Activated naive CD4-positive, alpha-beta T cell treated with anti-CD3 and anti-CD28 coated beads, Interleukin-2, amount 50 U/mL, for 72 hours (primary cell): ENCODE data around the gene METTL17. TPM values are rescaled to one million over a fixed set of nuclear protein-coding genes. Genes with fewer than 3 reads are reported as not detected.

ENCODE experiments used
- ATAC-seq, 2 donors: fragments of 150-1000 bp; cut with Tn5 transposase; 2 replicates each; pipeline ENCODE4 v1.10.0; 2021; ENCODE audit warnings: mild to moderate bottlenecking in 2 of 2, moderate library complexity in 2 of 2
- DNase-seq, 2 donors: peaks; one replicate each; pipeline ENCODE4 v3.0.0; 2021 to 2022; ENCODE audit warnings: low spot score in 2 of 2
- H3K27ac Mint-ChIP-seq, 2 donors: one replicate each; pipeline ENCODE4 v1.8.0; 2022; ENCODE audit warnings: mild to moderate bottlenecking in 2 of 2, mixed read lengths in 2 of 2
- H3K36me3 Mint-ChIP-seq, 2 donors: one replicate each; pipeline ENCODE4 v1.8.0; 2022; ENCODE audit warnings: mixed read lengths in 2 of 2
- H3K9me3 Mint-ChIP-seq, 2 donors: one replicate each; pipeline ENCODE4 v1.8.0; 2022; ENCODE audit warnings: mixed read lengths in 2 of 2
- total RNA-seq, 2 donors: library from RNA; stranded (reverse); gene quantifications; one replicate each; pipeline ENCODE4 v1.2.3, GENCODE V29; 2022

Gene METTL17
- total RNA-seq, 2 donors from 2014 or later, result 105 to 142 TPM

DNA sequence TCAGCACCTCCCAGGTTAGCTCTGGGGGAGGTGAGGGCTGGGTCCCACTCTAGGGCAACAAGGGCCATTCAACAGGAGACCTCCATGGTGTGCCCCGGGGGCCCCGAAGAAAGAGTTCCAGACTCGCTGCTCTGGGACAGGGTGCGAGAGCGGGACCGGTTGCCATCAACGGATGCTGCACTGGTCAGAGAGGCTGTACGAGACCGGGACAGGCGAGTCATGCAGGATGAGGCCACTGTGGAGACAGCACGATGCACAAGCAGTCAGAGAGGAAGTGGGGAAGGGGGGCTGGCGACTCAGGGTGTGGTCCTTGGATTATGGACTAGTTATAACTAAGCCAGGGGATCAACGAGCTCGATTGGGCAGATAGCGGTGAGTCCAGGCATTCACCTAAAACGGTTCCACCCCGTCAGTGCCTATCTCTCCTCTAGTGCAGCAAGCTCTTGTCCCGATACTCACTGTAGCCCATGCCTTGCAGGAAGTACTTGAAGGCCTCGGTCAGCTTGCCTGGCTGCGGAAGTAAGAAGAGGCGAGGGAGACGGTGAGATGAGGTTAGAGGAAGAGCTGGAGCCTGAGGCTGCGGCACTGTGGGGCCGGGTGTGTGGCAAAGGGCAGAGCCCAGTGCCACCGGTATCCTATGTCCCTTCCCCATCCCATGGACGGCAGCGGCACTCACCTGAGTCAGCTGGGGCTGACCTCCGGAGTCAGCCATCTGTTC is 27.9 kb downstream of the METTL17 start:
- H3K9me3 Mint-ChIP-seq, result no peaks in the 10 kb centered on the region
- DNase-seq (no peak), ATAC-seq (no peak)
- H3K36me3 Mint-ChIP-seq, result no peaks in the 10 kb centered on the region
- H3K27ac Mint-ChIP-seq, result no peak overlapping the region

DNA sequence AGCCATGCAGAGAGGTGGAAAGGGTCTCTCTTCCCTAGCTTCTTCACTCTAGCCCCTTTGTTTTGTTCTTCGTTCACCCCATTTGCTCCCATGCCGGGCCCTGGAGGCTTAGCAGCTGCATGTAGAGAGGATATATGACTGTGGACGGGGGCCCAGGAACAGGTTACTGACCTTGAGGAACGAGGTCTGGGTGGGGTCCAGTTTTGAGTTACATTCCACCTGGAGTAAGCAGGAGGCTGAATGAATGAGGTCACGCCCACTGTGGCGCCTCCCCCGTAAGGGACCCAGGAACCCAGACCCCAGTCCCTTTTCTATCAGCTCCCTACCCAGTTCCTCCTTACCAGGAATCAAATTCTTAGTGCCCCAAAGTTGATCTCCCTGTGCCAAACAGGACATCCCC is 28.5 kb downstream of the METTL17 start:
- H3K36me3 Mint-ChIP-seq, result no peaks in the 10 kb centered on the region
- DNase-seq (no peak), ATAC-seq (no peak)
- no peak overlapping the region for H3K27ac Mint-ChIP-seq
- no peaks in the 10 kb centered on the region for H3K9me3 Mint-ChIP-seq

DNA sequence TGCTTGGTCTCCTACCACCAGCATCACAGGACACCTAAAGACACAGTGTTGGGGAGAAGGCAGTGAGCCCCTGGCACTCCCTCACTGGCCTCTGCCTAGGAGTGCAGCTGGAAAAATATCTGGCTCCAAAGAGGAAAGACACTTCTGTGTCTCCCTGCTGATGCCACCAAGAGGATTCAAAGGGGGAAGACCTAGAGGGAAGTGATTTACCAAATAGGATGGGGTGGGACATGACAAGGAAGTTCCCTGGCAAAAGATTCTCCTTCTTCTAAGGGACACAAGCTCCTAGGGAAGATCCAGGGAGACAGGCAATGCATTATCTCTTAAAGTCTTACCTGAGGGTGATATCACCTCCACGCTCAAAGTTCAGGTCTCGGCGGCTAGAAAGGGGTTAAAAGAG is 29.0 kb downstream of the METTL17 start:
- DNase-seq (no peak), ATAC-seq (no peak)
- Mint-ChIP-seq H3K36me3 (no peaks in the 10 kb centered on the region), H3K27ac (no peak overlapping the region), H3K9me3 (no peaks in the 10 kb centered on the region)

DNA sequence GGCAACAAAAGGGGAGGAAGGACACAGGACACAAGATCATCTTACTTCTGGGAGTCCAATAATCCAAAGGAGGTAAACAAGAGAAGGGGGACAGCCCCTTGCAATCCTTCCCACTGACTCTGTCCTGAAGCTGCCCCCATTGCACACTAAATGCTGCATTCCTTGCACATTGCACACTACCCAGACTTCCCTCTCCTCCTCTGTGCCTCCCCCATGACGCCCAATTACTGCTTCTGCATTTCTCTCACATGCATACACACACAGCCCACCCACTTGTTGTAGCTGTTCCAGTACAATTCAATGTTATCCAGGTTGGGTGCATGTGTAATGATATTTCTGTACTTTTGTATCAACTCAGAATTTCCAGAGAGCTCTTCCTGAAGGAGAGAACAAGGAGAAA is 29.6 kb downstream of the METTL17 start:
- Mint-ChIP-seq H3K27ac (no peak overlapping the region), H3K36me3 (no peaks in the 10 kb centered on the region), H3K9me3 (no peaks in the 10 kb centered on the region)
- ATAC-seq (no peak), DNase-seq (no peak)

DNA sequence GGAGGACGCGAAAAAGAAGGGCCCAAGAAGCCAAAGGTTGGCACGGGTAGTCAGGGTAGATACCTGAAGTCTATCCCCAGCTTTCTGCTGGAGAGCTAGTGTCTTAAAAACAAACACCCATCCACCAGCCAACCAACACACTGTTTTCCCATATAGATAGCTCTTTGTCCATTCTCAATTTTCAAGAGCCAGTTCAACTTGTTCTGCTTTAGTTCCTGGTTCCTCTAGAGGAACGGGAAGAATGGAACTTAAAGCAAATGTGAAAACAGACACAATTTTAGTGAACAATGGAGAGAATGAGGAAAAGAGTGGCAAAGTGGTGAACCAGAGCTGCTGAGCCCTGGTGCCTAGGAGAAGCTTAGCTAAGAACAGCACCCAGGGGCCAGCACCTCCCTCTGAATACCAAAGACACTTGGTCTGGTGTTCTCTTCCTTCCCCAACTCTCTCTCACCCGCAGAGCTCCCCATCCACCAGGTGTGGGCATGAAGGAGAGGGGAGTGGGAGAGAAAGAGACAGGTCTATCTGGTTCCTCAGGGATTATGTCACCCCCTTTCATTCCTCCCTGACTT is 31.3 kb downstream of the METTL17 start:
- DNase-seq, result no peak
- no peak for ATAC-seq
- H3K27ac Mint-ChIP-seq, result peak overlapping the region in 1 of 2 donors; percentile 11
- no peaks in the 10 kb centered on the region for H3K36me3 Mint-ChIP-seq
- H3K9me3 Mint-ChIP-seq, result no peaks in the 10 kb centered on the region

DNA sequence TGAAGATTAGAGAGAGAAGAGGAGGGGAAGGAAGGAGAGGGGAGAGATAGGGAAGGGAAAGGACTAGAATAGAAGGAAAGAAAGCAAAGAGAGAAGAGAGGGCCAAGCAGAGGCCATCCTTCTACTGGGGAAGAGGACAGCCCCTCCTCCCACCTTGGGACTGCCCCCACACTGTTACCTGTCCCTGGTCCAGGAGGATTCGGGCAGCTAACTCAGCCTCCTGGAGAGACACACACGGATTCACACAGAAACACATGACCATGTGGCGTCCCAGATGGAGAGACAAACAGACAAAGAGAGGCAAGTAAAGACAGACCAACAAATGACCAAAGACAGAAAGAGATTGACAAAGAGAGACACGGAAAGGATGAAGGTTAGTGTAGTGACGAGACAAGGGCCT is 32.9 kb downstream of the METTL17 start:
- Mint-ChIP-seq H3K36me3 (no peaks in the 10 kb centered on the region), H3K27ac (no peak overlapping the region), H3K9me3 (no peaks in the 10 kb centered on the region)
- DNase-seq, result no peak
- ATAC-seq, result no peak

DNA sequence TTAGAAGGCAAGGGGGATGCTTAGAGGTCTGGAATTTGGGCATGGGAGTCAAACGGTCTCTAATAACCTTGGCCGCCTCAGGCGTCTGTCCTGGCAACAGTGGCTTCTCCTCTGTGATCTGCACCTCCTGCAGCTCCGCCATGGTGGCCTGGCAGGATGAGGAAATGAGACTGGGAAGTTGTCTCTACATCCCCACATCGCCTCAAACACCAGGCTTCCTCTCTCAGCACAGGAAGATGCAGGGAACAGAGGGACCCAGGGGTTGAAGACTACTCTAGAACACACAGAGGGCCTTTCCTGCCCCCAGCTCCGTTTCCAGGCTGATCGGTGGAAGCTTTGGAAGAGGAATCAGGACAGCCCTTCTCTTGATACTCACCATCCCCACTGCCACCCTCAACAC is 33.4 kb downstream of the METTL17 start:
- H3K9me3 Mint-ChIP-seq, result no peaks in the 10 kb centered on the region
- ATAC-seq, result no peak
- no peak for DNase-seq
- no peak overlapping the region for H3K27ac Mint-ChIP-seq
- H3K36me3 Mint-ChIP-seq, result no peaks in the 10 kb centered on the region

DNA sequence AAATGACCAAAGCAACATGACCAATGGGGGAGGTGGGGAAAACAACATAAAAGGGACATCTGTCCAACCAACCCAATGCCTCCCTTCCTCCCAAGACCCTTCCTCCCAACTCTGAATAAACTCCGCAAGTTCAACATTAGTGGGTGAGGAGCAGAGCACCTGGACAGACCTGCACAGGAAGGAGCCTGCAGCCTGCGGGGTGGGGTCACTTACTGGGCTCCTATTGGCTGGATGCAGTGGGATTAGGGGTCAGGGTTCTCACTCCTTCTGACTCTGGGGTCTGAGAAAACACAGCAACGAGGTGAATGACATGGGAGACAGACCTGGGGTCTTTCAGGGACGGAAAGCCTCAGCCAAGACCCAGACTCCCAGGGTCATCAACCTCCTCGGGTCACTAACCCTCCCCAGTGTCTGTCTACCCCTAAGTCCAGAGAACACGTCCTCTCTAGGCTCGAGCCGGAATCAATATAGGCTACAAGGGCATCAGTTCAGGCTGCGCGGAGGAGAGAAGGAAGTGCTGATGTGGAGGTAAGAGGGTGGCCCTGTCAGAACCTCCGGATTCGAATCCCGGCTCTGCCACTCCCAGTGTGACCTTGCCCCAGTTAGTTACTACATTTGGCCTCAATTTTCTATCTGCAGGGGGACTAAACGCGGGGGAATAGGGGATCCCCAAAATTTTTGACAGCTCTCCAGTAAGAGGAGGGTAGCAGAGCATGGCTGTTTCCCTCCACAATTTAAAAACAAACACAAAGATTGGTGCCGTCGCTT is 34.2 kb downstream of the METTL17 start:
- DNase-seq (no peak), ATAC-seq (peak in 1 of 2 donors; percentile 31)
- peak overlapping the region; percentile 30 to 71 for H3K27ac Mint-ChIP-seq
- no peaks in the 10 kb centered on the region for H3K9me3 Mint-ChIP-seq
- no peaks in the 10 kb centered on the region for H3K36me3 Mint-ChIP-seq

DNA sequence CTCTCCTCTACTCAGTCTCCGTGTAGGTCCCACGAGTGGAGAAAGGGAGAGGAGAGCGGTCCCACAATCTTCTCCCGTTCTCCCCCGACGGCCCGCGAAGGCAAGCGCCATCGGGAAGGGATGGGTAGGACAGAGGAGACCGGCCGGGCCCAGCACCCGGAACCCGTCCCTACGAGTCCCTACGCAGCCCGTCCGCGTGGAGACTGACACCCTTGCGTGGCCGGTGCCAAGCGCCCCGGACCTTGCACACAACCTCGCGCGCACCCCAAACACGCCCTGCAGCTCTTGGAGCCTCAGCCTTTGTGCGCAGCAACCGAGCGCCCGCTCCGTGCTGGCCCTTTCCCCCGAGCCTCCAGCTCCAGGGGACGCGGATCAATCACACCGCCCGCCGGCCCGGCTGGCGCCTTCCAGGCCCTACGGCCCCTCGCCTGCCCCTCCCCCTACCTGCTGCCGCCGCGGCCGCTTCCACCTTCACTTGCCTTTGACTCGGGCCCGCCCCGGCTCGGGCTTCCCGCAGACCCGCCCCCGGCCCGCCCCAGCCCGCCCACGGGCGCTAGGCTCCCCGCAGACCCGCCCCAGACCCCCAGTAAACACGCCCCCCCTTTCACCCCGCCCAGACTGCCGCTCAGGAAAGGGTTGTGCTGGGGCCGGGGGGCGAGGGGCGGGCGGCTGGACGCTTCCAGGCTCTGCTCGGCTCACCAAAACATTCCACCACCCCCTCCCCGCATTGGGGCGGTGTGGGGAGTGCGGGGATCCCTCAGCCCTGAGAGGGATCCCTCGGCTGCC is 35.0 kb downstream of the METTL17 start, which contains the start of gene NDRG2:
TSS of gene NDRG2 (minus strand) at position 477 of the 786 bp plus-strand sequence. CDS start 1,746 bp downstream, outside the sequence.
- DNase-seq (peak; percentile 60 to 62), ATAC-seq (peak; percentile 85 to 88)
- Mint-ChIP-seq H3K36me3 (no peaks in the 10 kb centered on the region), H3K9me3 (no peaks in the 10 kb centered on the region), H3K27ac (peak within 1 kb of the TSS; percentile 30 to 71)

DNA sequence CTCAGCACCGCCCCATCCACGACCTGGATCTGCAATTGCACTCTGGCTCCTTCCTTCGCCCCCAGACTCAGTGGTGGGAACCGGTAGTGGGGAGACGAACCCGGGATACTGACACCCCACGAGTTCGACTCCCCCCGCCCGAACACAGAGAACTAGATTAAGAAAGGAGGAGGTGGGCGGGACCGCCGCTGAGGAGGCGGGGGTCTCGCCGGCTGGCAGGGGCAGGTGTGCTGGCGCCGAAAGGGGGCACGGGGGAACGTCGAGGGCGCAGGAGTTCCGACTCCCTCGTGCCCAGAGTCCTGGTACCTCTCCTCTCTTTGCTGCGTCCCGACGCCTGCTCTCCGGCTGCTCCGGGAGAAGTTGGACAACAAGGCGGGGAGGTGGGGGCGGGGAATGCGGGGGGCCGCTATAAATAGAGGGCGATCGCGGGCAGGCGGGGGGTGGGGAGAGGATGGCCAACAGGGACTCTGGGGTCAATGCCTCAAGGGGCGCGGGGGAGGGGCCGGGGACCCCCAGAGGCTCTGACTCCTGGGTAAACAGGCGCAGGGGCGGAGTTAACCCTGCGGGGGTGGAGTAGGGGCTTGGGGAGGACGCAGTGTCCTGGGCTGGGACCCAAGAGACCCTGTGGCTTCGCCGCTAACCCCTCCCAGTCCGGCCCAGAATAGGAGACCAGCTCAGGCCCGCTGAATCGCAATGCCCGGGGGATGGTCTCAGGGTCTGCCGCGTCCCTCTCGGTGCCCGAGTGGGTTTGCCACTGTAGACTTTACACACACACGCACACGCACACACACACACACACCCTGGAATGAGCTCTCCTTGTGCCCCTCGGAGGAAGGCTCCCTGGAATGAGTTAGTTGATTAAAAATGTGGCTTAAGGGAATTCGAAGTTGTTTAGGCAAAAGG is 35.8 kb downstream of the METTL17 start:
- H3K36me3 Mint-ChIP-seq, result no peaks in the 10 kb centered on the region
- no peak overlapping the region for H3K27ac Mint-ChIP-seq
- ATAC-seq, result no peak
- no peaks in the 10 kb centered on the region for H3K9me3 Mint-ChIP-seq
- DNase-seq, result no peak

DNA sequence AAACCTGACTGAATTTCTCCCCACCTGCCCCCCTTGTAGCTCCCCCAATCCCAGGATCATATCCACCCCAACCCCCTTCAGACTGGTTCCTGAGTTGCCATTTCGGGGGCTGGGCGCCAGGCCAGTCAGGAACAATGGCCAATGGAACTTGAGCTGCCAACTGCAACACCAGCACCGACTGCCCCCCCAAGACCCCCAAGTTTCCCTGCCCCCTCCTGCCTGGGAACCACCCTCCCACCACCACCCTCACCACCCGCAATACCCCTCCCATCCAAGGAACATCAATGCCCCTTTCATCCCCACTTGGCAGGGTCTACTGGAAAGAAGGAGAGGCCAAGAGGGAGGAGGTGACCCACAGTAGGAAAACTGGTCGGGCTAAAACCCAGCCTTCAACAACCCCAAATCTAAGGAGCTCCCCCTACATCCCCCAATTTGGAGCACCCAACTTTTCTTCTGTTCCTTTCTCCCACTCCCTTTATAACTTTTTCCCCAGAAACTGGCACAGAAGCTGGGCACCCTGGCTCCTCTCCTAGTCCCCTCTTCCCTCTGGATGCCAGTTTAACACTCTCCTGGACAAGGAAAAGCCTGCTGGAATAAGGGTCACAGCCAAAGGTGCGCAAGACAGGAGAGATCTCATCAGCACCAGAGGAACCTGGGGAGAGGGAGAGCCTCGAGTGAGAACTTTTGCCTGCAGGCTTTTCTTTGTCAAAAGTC is 36.7 kb downstream of the METTL17 start:
- ATAC-seq (no peak), DNase-seq (no peak)
- H3K9me3 Mint-ChIP-seq, result no peaks in the 10 kb centered on the region
- H3K27ac Mint-ChIP-seq, result no peak overlapping the region
- no peaks in the 10 kb centered on the region for H3K36me3 Mint-ChIP-seq

DNA sequence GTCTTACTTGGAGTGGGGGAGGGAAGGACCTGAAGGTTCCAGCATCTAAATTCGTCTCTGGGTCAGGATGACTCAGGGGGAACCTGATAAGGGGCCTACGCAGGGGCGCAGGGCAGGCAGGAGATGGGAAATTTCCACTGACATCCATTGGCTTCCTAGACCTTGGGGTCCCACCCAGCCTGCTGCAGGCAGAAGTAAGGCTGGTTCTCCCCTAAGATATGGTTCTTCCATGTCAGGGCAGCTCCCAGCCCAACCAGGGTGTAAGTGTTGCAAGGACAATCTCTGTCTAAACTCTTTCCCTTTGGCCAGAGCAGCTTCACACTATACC is 37.2 kb downstream of the METTL17 start:
- H3K36me3 Mint-ChIP-seq, result no peaks in the 10 kb centered on the region
- H3K27ac Mint-ChIP-seq, result no peak overlapping the region
- H3K9me3 Mint-ChIP-seq, result no peaks in the 10 kb centered on the region
- DNase-seq (no peak), ATAC-seq (no peak)

DNA sequence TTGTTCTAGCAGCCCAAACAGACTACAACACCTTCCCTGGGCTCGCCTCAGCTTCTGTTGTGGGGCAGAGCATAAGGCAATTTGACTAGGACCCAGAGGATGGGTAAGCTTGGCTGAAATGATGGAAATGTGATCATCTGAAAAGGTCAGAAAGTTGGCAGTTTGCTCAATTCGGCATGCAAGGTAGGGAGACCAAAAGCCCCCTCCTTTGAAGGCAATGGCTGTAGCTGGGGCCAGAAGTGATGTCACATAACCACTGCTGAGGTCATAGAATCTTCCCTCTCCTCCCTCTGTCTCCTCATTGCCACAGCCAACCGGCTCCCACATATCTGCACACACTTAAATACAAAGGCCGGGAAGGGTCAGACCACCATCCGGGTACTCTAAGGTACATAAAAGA is 40.1 kb downstream of the METTL17 start, which contains the start of gene TPPP2:
TSS of gene TPPP2 (plus strand) at position 301 of the 400 bp plus-strand sequence. CDS start 365 bp downstream, outside the sequence.
- no peaks in the 10 kb centered on the region for H3K36me3 Mint-ChIP-seq
- H3K27ac Mint-ChIP-seq, result no peak within 1 kb of the TSS
- H3K9me3 Mint-ChIP-seq, result no peaks in the 10 kb centered on the region
- ATAC-seq (no peak), DNase-seq (no peak)

DNA sequence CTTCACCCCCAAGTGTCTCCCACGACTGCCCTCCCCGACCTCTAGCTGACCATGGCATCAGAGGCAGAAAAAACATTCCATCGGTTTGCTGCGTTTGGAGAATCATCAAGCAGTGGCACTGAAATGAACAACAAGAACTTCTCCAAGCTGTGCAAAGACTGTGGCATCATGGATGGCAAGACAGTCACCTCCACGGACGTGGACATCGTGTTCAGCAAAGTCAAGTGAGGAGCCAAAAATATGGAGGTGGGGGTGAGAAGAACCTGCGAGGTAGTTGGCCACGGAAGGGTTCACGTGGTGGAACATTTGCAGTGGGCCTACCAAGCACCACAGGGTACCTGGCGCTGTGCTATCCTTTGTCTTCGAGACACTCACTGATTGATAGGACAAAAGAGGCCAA is 40.8 kb downstream of the METTL17 start:
- no peaks in the 10 kb centered on the region for H3K9me3 Mint-ChIP-seq
- ATAC-seq, result no peak
- no peak for DNase-seq
- no peak overlapping the region for H3K27ac Mint-ChIP-seq
- H3K36me3 Mint-ChIP-seq, result no peaks in the 10 kb centered on the region

DNA sequence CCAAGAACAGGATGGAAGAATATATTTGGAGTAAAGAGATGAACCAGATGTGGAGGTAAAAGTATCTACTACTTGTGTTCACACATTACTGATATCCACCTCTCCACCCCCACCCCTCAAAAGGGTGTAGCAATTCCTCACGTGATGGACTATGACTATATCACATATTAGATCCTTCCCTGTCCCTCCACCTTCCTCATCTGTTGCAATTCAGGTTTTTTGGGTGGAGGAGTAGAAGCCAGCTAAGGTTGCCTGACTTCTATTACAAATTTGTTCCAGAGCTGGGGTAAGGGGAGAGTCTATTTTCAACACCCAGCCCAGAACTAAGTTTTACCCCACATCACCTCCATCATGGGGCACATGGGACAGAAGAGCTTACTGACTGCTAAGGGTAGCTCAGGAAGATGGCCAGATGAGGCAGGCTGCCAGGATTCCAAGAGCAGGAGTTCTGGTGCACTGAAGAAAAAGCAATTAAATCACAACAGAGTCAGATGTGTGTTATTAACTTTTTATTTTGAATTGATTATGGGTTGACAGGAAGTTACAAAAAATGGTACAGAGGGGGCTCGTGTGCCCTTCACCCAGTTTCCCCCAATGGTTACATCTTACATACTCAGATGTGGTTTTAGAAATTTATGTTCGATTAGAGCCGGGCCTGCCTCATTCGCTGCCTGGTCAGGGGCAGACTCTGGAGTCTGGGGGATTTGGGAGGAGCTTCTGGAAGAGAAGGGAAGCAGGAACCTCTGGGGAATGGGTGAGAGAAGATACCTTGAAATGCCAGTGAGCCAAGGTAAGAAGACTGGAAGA is 42.7 kb downstream of the METTL17 start:
- ATAC-seq (no peak), DNase-seq (no peak)
- no peaks in the 10 kb centered on the region for H3K36me3 Mint-ChIP-seq
- H3K27ac Mint-ChIP-seq, result peak overlapping the region in 1 of 2 donors; percentile 8
- no peaks in the 10 kb centered on the region for H3K9me3 Mint-ChIP-seq
